ENCODE measurements around the gene LRRC26. TPM values are rescaled to one million over a fixed set of nuclear protein-coding genes. Genes with fewer than 3 reads are reported as not detected.

Gene LRRC26
- total and polyA plus RNA-seq, 2 of the 13 experiments (the other 11 are each of a cell fraction or from before 2014, with no cell fraction given) = not detected

- CTCF ChIA-PET (ENCODE audit: low intra/inter-chr PET ratio, low total read pairs) = interaction anchor here (1.3 kb wide), 1 partner anchor 11 kb away, joined by 4 read pairs; the partner anchor contains the start of genes ANAPC2 and SSNA1
- no peak for DNase-seq (ENCODE audit: low spot score)
- POLR2A ChIA-PET = interaction anchor here (0.9 to 3.0 kb wide), 13 partner anchors 9 to 81 kb away, joined by 3 to 47 read pairs (median 6); partner anchors contain the start of genes ANAPC2, RNF208, SSNA1 and TUBB4B
- Histone ChIP-seq H3K9me3 (ENCODE audit: low read length) (no peaks in the 10 kb centered on the region), H3K27me3 (ENCODE audit: control insufficient read depth in 1 of 2, insufficient read depth in 2 of 2, low read length in 2 of 2) (no peaks in the 10 kb centered on the region; a peak in 1 of 5 replicates), H3K79me2 (ENCODE audit: insufficient read depth, low read length) (peaks cover 64% of the 10 kb centered on the region), H3K9ac (ENCODE audit: insufficient read depth, low read depth, low read length) (peak overlapping the region; percentile 73), H3K27ac (ENCODE audit: extremely low read length, insufficient read depth, low read length) (peak overlapping the region; percentile 8), H3K4me2 (ENCODE audit: low read depth, low read length) (peak overlapping the region; percentile 90), H2AFZ (ENCODE audit: low read length) (no peak overlapping the region), H3K36me3 (replicated peaks in 1 of 2; ENCODE audit: control insufficient read depth in 1 of 2, insufficient read depth in 2 of 2, low read length in 2 of 2) (no peaks in the 10 kb centered on the region; a peak in 1 of 5 replicates), H4K20me1 (ENCODE audit: insufficient read depth, low read length) (peaks cover 4% of the 10 kb centered on the region; the same call in 1 of the 2 replicates), H3K4me3 (replicated peaks in 1 of 3; ENCODE audit: insufficient read depth in 1 of 3, low read depth in 2 of 3, low read length in 3 of 3) (peak overlapping the region; percentile 71 to 75 (median 72)), H3K4me1 (ENCODE audit: insufficient read depth, low read length) (peaks cover 80% of the 10 kb centered on the region)
- BruUV-seq (replicated peaks) = TSS peak; percentile 30
- in situ Hi-C loops (cut with HindIII; ENCODE audit: extremely low pct_ligation_motif_present, low pct_unique_long_range_greater_than_20kb) (no loop called here), intact Hi-C loops (cut with micrococcal nuclease; ENCODE audit: unreplicated experiment) (loop anchor here (2.0 kb wide), 1 partner anchor 23 kb away; the partner anchor contains the start of gene RNF208)
- 3% methylated on average over 11 of the region's 51 CpGs for WGBS (ENCODE audit: low lambda C conversion rate)
- ATAC-seq = no peak
- FAIRE-seq = no peak
- TF ChIP-seq ZNF790 (CRISPR knock-in tag; IDR thresholded peaks at IDR 0.05; ENCODE audit: borderline replicate concordance) (0 out of 2 replicates have a peak, but pooled peaks have one; percentile 35), SP4 (CRISPR knock-in tag; IDR thresholded peaks at IDR 0.05) (0 out of 2 replicates have a peak, but pooled peaks have one; percentile 26), ZNF672 (CRISPR knock-in tag; IDR thresholded peaks at IDR 0.05) (no peak), ZKSCAN5 (CRISPR knock-in tag; IDR thresholded peaks at IDR 0.05) (no peak), FIP1L1 (IDR thresholded peaks at IDR 0.05; ENCODE audit: borderline replicate concordance, insufficient read depth, low read depth, low read length) (no peak), MXD1 (CRISPR knock-in tag; IDR thresholded peaks at IDR 0.05) (0 out of 2 replicates have a peak, but pooled peaks have one; percentile 37), FOXM1 (CRISPR knock-in tag; IDR thresholded peaks at IDR 0.05) (no peak), HNRNPLL (IDR thresholded peaks at IDR 0.05; ENCODE audit: low read depth, low read length, poor library complexity, severe bottlenecking) (peak; percentile 9)
- TF ChIP-seq, protein P1, sequence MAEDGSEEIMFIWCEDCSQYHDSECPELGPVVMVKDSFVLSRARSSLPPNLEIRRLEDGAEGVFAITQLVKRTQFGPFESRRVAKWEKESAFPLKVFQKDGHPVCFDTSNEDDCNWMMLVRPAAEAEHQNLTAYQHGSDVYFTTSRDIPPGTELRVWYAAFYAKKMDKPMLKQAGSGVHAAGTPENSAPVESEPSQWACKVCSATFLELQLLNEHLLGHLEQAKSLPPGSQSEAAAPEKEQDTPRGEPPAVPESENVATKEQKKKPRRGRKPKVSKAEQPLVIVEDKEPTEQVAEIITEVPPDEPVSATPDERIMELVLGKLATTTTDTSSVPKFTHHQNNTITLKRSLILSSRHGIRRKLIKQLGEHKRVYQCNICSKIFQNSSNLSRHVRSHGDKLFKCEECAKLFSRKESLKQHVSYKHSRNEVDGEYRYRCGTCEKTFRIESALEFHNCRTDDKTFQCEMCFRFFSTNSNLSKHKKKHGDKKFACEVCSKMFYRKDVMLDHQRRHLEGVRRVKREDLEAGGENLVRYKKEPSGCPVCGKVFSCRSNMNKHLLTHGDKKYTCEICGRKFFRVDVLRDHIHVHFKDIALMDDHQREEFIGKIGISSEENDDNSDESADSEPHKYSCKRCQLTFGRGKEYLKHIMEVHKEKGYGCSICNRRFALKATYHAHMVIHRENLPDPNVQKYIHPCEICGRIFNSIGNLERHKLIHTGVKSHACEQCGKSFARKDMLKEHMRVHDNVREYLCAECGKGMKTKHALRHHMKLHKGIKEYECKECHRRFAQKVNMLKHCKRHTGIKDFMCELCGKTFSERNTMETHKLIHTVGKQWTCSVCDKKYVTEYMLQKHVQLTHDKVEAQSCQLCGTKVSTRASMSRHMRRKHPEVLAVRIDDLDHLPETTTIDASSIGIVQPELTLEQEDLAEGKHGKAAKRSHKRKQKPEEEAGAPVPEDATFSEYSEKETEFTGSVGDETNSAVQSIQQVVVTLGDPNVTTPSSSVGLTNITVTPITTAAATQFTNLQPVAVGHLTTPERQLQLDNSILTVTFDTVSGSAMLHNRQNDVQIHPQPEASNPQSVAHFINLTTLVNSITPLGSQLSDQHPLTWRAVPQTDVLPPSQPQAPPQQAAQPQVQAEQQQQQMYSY (CRISPR knock-in tag; IDR thresholded peaks at IDR 0.05) = no peak
- TF ChIP-seq, protein P2, sequence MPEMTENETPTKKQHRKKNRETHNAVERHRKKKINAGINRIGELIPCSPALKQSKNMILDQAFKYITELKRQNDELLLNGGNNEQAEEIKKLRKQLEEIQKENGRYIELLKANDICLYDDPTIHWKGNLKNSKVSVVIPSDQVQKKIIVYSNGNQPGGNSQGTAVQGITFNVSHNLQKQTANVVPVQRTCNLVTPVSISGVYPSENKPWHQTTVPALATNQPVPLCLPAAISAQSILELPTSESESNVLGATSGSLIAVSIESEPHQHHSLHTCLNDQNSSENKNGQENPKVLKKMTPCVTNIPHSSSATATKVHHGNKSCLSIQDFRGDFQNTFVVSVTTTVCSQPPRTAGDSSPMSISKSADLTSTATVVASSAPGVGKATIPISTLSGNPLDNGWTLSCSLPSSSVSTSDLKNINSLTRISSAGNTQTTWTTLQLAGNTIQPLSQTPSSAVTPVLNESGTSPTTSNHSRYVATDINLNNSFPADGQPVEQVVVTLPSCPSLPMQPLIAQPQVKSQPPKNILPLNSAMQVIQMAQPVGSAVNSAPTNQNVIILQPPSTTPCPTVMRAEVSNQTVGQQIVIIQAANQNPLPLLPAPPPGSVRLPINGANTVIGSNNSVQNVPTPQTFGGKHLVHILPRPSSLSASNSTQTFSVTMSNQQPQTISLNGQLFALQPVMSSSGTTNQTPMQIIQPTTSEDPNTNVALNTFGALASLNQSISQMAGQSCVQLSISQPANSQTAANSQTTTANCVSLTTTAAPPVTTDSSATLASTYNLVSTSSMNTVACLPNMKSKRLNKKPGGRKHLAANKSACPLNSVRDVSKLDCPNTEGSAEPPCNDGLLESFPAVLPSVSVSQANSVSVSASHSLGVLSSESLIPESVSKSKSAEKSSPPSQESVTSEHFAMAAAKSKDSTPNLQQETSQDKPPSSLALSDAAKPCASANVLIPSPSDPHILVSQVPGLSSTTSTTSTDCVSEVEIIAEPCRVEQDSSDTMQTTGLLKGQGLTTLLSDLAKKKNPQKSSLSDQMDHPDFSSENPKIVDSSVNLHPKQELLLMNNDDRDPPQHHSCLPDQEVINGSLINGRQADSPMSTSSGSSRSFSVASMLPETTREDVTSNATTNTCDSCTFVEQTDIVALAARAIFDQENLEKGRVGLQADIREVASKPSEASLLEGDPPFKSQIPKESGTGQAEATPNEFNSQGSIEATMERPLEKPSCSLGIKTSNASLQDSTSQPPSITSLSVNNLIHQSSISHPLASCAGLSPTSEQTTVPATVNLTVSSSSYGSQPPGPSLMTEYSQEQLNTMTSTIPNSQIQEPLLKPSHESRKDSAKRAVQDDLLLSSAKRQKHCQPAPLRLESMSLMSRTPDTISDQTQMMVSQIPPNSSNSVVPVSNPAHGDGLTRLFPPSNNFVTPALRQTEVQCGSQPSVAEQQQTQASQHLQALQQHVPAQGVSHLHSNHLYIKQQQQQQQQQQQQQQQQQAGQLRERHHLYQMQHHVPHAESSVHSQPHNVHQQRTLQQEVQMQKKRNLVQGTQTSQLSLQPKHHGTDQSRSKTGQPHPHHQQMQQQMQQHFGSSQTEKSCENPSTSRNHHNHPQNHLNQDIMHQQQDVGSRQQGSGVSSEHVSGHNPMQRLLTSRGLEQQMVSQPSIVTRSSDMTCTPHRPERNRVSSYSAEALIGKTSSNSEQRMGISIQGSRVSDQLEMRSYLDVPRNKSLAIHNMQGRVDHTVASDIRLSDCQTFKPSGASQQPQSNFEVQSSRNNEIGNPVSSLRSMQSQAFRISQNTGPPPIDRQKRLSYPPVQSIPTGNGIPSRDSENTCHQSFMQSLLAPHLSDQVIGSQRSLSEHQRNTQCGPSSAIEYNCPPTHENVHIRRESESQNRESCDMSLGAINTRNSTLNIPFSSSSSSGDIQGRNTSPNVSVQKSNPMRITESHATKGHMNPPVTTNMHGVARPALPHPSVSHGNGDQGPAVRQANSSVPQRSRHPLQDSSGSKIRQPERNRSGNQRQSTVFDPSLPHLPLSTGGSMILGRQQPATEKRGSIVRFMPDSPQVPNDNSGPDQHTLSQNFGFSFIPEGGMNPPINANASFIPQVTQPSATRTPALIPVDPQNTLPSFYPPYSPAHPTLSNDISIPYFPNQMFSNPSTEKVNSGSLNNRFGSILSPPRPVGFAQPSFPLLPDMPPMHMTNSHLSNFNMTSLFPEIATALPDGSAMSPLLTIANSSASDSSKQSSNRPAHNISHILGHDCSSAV (CRISPR knock-in tag; IDR thresholded peaks at IDR 0.05; ENCODE audit: borderline replicate concordance) = no peak
These were observed 29.7 kb upstream of the LRRC26 start for GRCh38 chr9:137199411-137200121.

Data from HepG2 (cell line).